HuH-7.5 (cell line): ENCODE results near the gene KRTAP9-4.
"Not testable (repeated sequence)": the region's sequence is repeated elsewhere in the genome, so short reads cannot be mapped to it uniquely, and the experiment has no call there.

Experiments used
- DNase-seq: peaks from one replicate; pipeline ENCODE4 v3.0.0; 2011; ENCODE audit warnings: low spot score

Gene KRTAP9-4

GRCh38 chr17:41249637-41250240 is at the start of gene KRTAP9-4:
TSS of gene KRTAP9-4 (plus strand) at chr17:41249687. CDS start at chr17:41249721, 34 bp downstream.
- DNase-seq: not testable (repeated sequence)

- no peak for DNase-seq
These were observed 37.5 kb upstream of the KRTAP9-4 start for GRCh38 chr17:41211845-41212466.

- no peak for DNase-seq
These were observed 36.8 kb upstream of the KRTAP9-4 start for GRCh38 chr17:41212524-41213169.

GRCh38 chr17:41215681-41216080 is 33.8 kb upstream of the KRTAP9-4 start:
- DNase-seq: no peak

GRCh38 chr17:41223821-41224220 is 25.7 kb upstream of the KRTAP9-4 start:
- DNase-seq: no peak

- no peak for DNase-seq
These were observed 23.4 kb upstream of the KRTAP9-4 start for GRCh38 chr17:41226051-41226450.

- DNase-seq: not testable (repeated sequence)
These were observed 22.8 kb upstream of the KRTAP9-4 start, which contains the start of gene KRTAP9-2 for GRCh38 chr17:41226598-41227095. TSS of gene KRTAP9-2 (plus strand) at chr17:41226648. CDS start at chr17:41226655, 7 bp downstream.

GRCh38 chr17:41230094-41230493 is 19.4 kb upstream of the KRTAP9-4 start:
- no peak for DNase-seq

- no peak for DNase-seq
These were observed 17.8 kb upstream of the KRTAP9-4 start for GRCh38 chr17:41231731-41232130.

- not testable (repeated sequence) for DNase-seq
These were observed 16.9 kb upstream of the KRTAP9-4 start, which contains the start of gene KRTAP9-3 for GRCh38 chr17:41232399-41233105. TSS of gene KRTAP9-3 (plus strand) at chr17:41232449. CDS start at chr17:41232502, 53 bp downstream.

- DNase-seq: not testable (repeated sequence)
These were observed 12.4 kb upstream of the KRTAP9-4 start for GRCh38 chr17:41237116-41237515.

GRCh38 chr17:41237949-41238437 is 11.5 kb upstream of the KRTAP9-4 start, which contains the start of gene KRTAP9-8:
TSS of gene KRTAP9-8 (plus strand) at chr17:41237999. CDS start at chr17:41238052, 53 bp downstream.
- not testable (repeated sequence) for DNase-seq

GRCh38 chr17:41246995-41247787 is 2.3 kb upstream of the KRTAP9-4 start:
- DNase-seq: not testable (repeated sequence)

GRCh38 chr17:41251261-41251660 is 1.8 kb downstream of the KRTAP9-4 start:
- DNase-seq: no peak

GRCh38 chr17:41254861-41255260 is 5.4 kb downstream of the KRTAP9-4 start:
- DNase-seq: no peak

- not testable (repeated sequence) for DNase-seq
These were observed 6.1 kb downstream of the KRTAP9-4 start, which contains the start of gene KRTAP9-9 for GRCh38 chr17:41255381-41256290. TSS of gene KRTAP9-9 (plus strand) at chr17:41255384.

GRCh38 chr17:41256291-41256685 is 6.8 kb downstream of the KRTAP9-4 start:
- no peak for DNase-seq

GRCh38 chr17:41258406-41258805 is 8.9 kb downstream of the KRTAP9-4 start:
- no peak for DNase-seq

- no peak for DNase-seq
These were observed 13.7 kb downstream of the KRTAP9-4 start for GRCh38 chr17:41263212-41263611.

GRCh38 chr17:41264599-41264998 is 15.1 kb downstream of the KRTAP9-4 start:
- no peak for DNase-seq
